Measurements from ENCODE around the gene CD53.
"Not testable (repeated sequence)": the region's sequence is repeated elsewhere in the genome, so short reads cannot be mapped to it uniquely, and the experiment has no call there.

The CD53 gene

GRCh38 chr1:110860174-110860573 lies 12.8 kb upstream of the CD53 start:
- Histone ChIP-seq H3K9me3 (ENCODE audit: low read length) (no peaks in the 10 kb centered on the region), H3K4me1 (ENCODE audit: insufficient read depth, low read length) (no peaks in the 10 kb centered on the region), H3K36me3 (ENCODE audit: insufficient read depth, low read length) (no peaks in the 10 kb centered on the region), H3K27me3 (ENCODE audit: control insufficient read depth in 1 of 2, insufficient read depth in 2 of 2, low read length in 2 of 2) (no peaks in the 10 kb centered on the region), H3K9ac (ENCODE audit: low read length) (no peak overlapping the region), H3K27ac (ENCODE audit: low read depth, low read length) (no peak overlapping the region), H3K4me3 (ENCODE audit: low read depth in 1 of 2, low read length in 2 of 2) (no peak overlapping the region)

- H3K27me3 ChIP-seq (ENCODE audit: control insufficient read depth in 1 of 2, insufficient read depth in 2 of 2, low read length in 2 of 2); H3K4me3 ChIP-seq (ENCODE audit: low read depth in 1 of 2, low read length in 2 of 2); H3K9me3 ChIP-seq (ENCODE audit: low read length); H3K4me1 ChIP-seq (ENCODE audit: insufficient read depth, low read length); H3K9ac ChIP-seq (ENCODE audit: low read length); H3K27ac ChIP-seq (ENCODE audit: low read depth, low read length); H3K36me3 ChIP-seq (ENCODE audit: insufficient read depth, low read length): not testable (repeated sequence)
These were observed 12.3 kb upstream of the CD53 start for GRCh38 chr1:110860620-110861019.

- not testable (repeated sequence) for H3K27me3 ChIP-seq (ENCODE audit: control insufficient read depth in 1 of 2, insufficient read depth in 2 of 2, low read length in 2 of 2); H3K4me3 ChIP-seq (ENCODE audit: low read depth in 1 of 2, low read length in 2 of 2); H3K9me3 ChIP-seq (ENCODE audit: low read length); H3K27ac ChIP-seq (ENCODE audit: low read depth, low read length); H3K4me1 ChIP-seq (ENCODE audit: insufficient read depth, low read length); H3K9ac ChIP-seq (ENCODE audit: low read length); H3K36me3 ChIP-seq (ENCODE audit: insufficient read depth, low read length)
These were observed 11.0 kb upstream of the CD53 start for GRCh38 chr1:110861942-110862341.

GRCh38 chr1:110864287-110864686 lies 8.7 kb upstream of the CD53 start:
- no peak overlapping the region for H3K4me3 ChIP-seq (ENCODE audit: low read depth in 1 of 2, low read length in 2 of 2)
- H3K9me3 ChIP-seq (ENCODE audit: low read length), result no peaks in the 10 kb centered on the region
- H3K9ac ChIP-seq (ENCODE audit: low read length), result no peak overlapping the region
- H3K36me3 ChIP-seq (ENCODE audit: insufficient read depth, low read length), result no peaks in the 10 kb centered on the region
- no peak overlapping the region for H3K27ac ChIP-seq (ENCODE audit: low read depth, low read length)
- no peaks in the 10 kb centered on the region for H3K27me3 ChIP-seq (ENCODE audit: control insufficient read depth in 1 of 2, insufficient read depth in 2 of 2, low read length in 2 of 2)
- no peaks in the 10 kb centered on the region for H3K4me1 ChIP-seq (ENCODE audit: insufficient read depth, low read length)

GRCh38 chr1:110870721-110871388 lies 2.1 kb upstream of the CD53 start:
- no peaks in the 10 kb centered on the region for H3K4me1 ChIP-seq (ENCODE audit: insufficient read depth, low read length)
- no peak overlapping the region for H3K4me3 ChIP-seq (ENCODE audit: low read depth in 1 of 2, low read length in 2 of 2)
- no peaks in the 10 kb centered on the region for H3K9me3 ChIP-seq (ENCODE audit: low read length)
- H3K27ac ChIP-seq (ENCODE audit: low read depth, low read length), result no peak overlapping the region
- H3K9ac ChIP-seq (ENCODE audit: low read length), result no peak overlapping the region
- H3K36me3 ChIP-seq (ENCODE audit: insufficient read depth, low read length), result no peaks in the 10 kb centered on the region
- no peaks in the 10 kb centered on the region for H3K27me3 ChIP-seq (ENCODE audit: control insufficient read depth in 1 of 2, insufficient read depth in 2 of 2, low read length in 2 of 2)

GRCh38 chr1:110872366-110872744 lies 593 bp upstream of the CD53 start:
- Histone ChIP-seq H3K4me1 (ENCODE audit: insufficient read depth, low read length) (no peaks in the 10 kb centered on the region), H3K9me3 (ENCODE audit: low read length) (no peaks in the 10 kb centered on the region), H3K36me3 (ENCODE audit: insufficient read depth, low read length) (no peaks in the 10 kb centered on the region), H3K27me3 (ENCODE audit: control insufficient read depth in 1 of 2, insufficient read depth in 2 of 2, low read length in 2 of 2) (no peaks in the 10 kb centered on the region), H3K27ac (ENCODE audit: low read depth, low read length) (no peak overlapping the region), H3K4me3 (ENCODE audit: low read depth in 1 of 2, low read length in 2 of 2) (no peak overlapping the region), H3K9ac (ENCODE audit: low read length) (no peak overlapping the region)

- Histone ChIP-seq H3K36me3 (ENCODE audit: insufficient read depth, low read length) (no peaks in the 10 kb centered on the region), H3K4me1 (ENCODE audit: insufficient read depth, low read length) (no peaks in the 10 kb centered on the region), H3K9ac (ENCODE audit: low read length) (no peak overlapping the region), H3K27me3 (ENCODE audit: control insufficient read depth in 1 of 2, insufficient read depth in 2 of 2, low read length in 2 of 2) (no peaks in the 10 kb centered on the region), H3K27ac (ENCODE audit: low read depth, low read length) (peak overlapping the region; percentile 42), H3K4me3 (ENCODE audit: low read depth in 1 of 2, low read length in 2 of 2) (peak overlapping the region in 1 of 2 donors; percentile 26), H3K9me3 (ENCODE audit: low read length) (no peaks in the 10 kb centered on the region)
These were observed 908 bp downstream of the CD53 start for GRCh38 chr1:110873856-110874255.

GRCh38 chr1:110874324-110875215 lies 1.6 kb downstream of the CD53 start:
- no peaks in the 10 kb centered on the region for H3K4me1 ChIP-seq (ENCODE audit: insufficient read depth, low read length)
- H3K9ac ChIP-seq (ENCODE audit: low read length), result no peak overlapping the region
- H3K4me3 ChIP-seq (ENCODE audit: low read depth in 1 of 2, low read length in 2 of 2), result peak overlapping the region in 1 of 2 donors; percentile 26
- no peaks in the 10 kb centered on the region for H3K9me3 ChIP-seq (ENCODE audit: low read length)
- H3K27me3 ChIP-seq (ENCODE audit: control insufficient read depth in 1 of 2, insufficient read depth in 2 of 2, low read length in 2 of 2), result no peaks in the 10 kb centered on the region
- H3K36me3 ChIP-seq (ENCODE audit: insufficient read depth, low read length), result no peaks in the 10 kb centered on the region
- no peak overlapping the region for H3K27ac ChIP-seq (ENCODE audit: low read depth, low read length)

- Histone ChIP-seq H3K9ac (ENCODE audit: low read length) (no peak overlapping the region), H3K4me3 (ENCODE audit: low read depth in 1 of 2, low read length in 2 of 2) (peak overlapping the region in 1 of 2 donors; percentile 25), H3K27ac (ENCODE audit: low read depth, low read length) (no peak overlapping the region)
These were observed 2.3 kb downstream of the CD53 start for GRCh38 chr1:110875216-110875731.

GRCh38 chr1:110876748-110877341 lies 3.9 kb downstream of the CD53 start:
- H3K27ac ChIP-seq (ENCODE audit: low read depth, low read length), result no peak overlapping the region
- no peaks in the 10 kb centered on the region for H3K4me1 ChIP-seq (ENCODE audit: insufficient read depth, low read length)
- H3K27me3 ChIP-seq (ENCODE audit: control insufficient read depth in 1 of 2, insufficient read depth in 2 of 2, low read length in 2 of 2), result no peaks in the 10 kb centered on the region
- H3K9me3 ChIP-seq (ENCODE audit: low read length), result no peaks in the 10 kb centered on the region
- H3K36me3 ChIP-seq (ENCODE audit: insufficient read depth, low read length), result no peaks in the 10 kb centered on the region
- H3K9ac ChIP-seq (ENCODE audit: low read length), result no peak overlapping the region
- no peak overlapping the region for H3K4me3 ChIP-seq (ENCODE audit: low read depth in 1 of 2, low read length in 2 of 2)

More at GRCh38 chr1:110875216-110875731, 2.3 kb downstream of the CD53 start:
- Histone ChIP-seq H3K27me3 (ENCODE audit: control insufficient read depth in 1 of 2, insufficient read depth in 2 of 2, low read length in 2 of 2) (no peaks in the 10 kb centered on the region), H3K36me3 (ENCODE audit: insufficient read depth, low read length) (no peaks in the 10 kb centered on the region), H3K9me3 (ENCODE audit: low read length) (no peaks in the 10 kb centered on the region), H3K4me1 (ENCODE audit: insufficient read depth, low read length) (no peaks in the 10 kb centered on the region)

- H3K9ac ChIP-seq (ENCODE audit: low read length), result no peak overlapping the region
- no peaks in the 10 kb centered on the region for H3K27me3 ChIP-seq (ENCODE audit: control insufficient read depth in 1 of 2, insufficient read depth in 2 of 2, low read length in 2 of 2)
- no peaks in the 10 kb centered on the region for H3K36me3 ChIP-seq (ENCODE audit: insufficient read depth, low read length)
- no peaks in the 10 kb centered on the region for H3K9me3 ChIP-seq (ENCODE audit: low read length)
- H3K4me1 ChIP-seq (ENCODE audit: insufficient read depth, low read length), result no peaks in the 10 kb centered on the region
- no peak overlapping the region for H3K27ac ChIP-seq (ENCODE audit: low read depth, low read length)
- H3K4me3 ChIP-seq (ENCODE audit: low read depth in 1 of 2, low read length in 2 of 2), result no peak overlapping the region
These were observed 4.4 kb downstream of the CD53 start for GRCh38 chr1:110877364-110877763.

Measured in muscle layer of colon (tissue), 2 donors.